AG04450 (cell line): ENCODE measurements around the gene SRSF1. TPM values are rescaled to one million over a fixed set of nuclear protein-coding genes. Genes with fewer than 3 reads are reported as not detected.
A peak's percentile ranks its signal among the peaks of the same experiment; 100 is the strongest.

ENCODE experiments used
- CTCF ChIA-PET: fragments of 300-600, 350-600 bp; formaldehyde crosslinking; extraction: SDS; loops from one replicate; lab custom pipeline; 2022; ENCODE audit warnings: antibody characterized with exemption, inconsistent platforms; lab: Charles Lee
- POLR2A ChIA-PET: fragments of 350-600 bp; formaldehyde crosslinking; extraction: SDS; loops from one replicate; lab custom pipeline; 2021; ENCODE audit warnings: antibody characterized with exemption, inconsistent platforms; lab: Yijun Ruan, JAX
- DNase-seq: peaks from one replicate; pipeline ENCODE4 v3.0.0-alpha.2; 2011; ENCODE audit warnings: low read depth, low spot score
- H3K27ac ChIP-seq: one replicate; pipeline ENCODE4 v1.5.1; 2012; ENCODE audit warnings: low read depth, low read length, control low read depth
- H3K27me3 ChIP-seq: one replicate; pipeline ENCODE4 v1.6.0; 2012; ENCODE audit warnings: low read length; ENCODE audit not compliant: control insufficient read depth, insufficient read depth
- H3K4me3 ChIP-seq: 2 replicates; pipeline ENCODE4 v1.5.1; 2011; ENCODE audit warnings: mild to moderate bottlenecking, low read depth, low read length, control low read depth
- H3K9me3 ChIP-seq: 2 replicates; pipeline ENCODE4 v1.5.1; 2012; ENCODE audit warnings: low read length; ENCODE audit not compliant: control insufficient read depth, insufficient read depth
- polyA plus RNA-seq: library from polyadenylated mRNA; depleted of rRNA; stranded (reverse); fragments of >200 nt; gene quantifications from 2 replicates; pipeline ENCODE4 v1.2.3, GENCODE V29; 2011
- TF ChIP-seq, protein P1 (sequence below): IDR thresholded peaks from 2 replicates; pipeline ENCODE4 v1.5.1; 2011; ENCODE audit warnings: low read depth, low read length, control low read depth, inconsistent platforms

Gene SRSF1
- polyA plus RNA-seq, 1 experiment, result 249 TPM

DNA sequence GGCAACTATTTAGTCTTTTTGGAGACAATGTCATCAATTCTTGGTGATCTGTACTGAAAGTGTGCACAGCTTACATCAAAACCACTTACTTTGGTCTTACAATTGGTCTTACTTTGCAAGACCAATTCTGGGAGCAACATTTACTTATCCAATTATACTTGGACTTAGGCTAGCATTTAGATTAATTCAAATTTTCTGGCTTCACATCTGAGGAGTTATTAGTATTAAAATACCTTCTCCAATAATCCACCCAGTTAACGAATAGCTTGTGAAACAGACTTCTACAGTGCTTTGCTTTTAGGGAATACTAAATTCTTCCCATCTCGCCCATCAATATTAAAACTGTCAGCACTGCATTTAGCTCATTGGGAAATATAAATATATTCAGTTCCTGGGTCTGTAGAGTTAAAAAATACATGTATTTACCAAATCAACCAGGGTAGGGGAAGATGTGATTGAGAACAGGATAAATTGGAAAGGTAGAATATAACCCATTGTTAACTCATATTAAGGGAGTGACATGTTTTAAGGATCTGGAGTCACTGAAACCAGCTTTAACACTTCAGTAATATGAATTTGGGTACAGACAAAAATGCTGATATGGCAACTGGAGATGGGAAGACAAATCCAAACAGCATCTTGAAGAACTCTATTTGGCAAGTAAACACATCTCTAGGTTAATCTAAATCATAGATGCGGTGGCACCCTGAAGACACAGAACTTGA, 9.8 kb downstream of the SRSF1 start:
- DNase-seq, result no peak
- H3K4me3 ChIP-seq, result no peak overlapping the region
- no peak overlapping the region for H3K27ac ChIP-seq
- no peaks in the 10 kb centered on the region for H3K9me3 ChIP-seq
- ChIA-PET POLR2A (interaction anchor here (0.6 to 1.3 kb wide), 5 partner anchors 17 to 139 kb away, joined by 3 to 7 read pairs (median 4); no protein-coding TSS in a partner anchor), CTCF (interaction anchor here (0.5 to 11.1 kb wide), 13 partner anchors 15 to 214 kb away, joined by 3 to 661 read pairs (median 5); partner anchors contain the start of gene MRPS23)
- TF ChIP-seq, protein P1, sequence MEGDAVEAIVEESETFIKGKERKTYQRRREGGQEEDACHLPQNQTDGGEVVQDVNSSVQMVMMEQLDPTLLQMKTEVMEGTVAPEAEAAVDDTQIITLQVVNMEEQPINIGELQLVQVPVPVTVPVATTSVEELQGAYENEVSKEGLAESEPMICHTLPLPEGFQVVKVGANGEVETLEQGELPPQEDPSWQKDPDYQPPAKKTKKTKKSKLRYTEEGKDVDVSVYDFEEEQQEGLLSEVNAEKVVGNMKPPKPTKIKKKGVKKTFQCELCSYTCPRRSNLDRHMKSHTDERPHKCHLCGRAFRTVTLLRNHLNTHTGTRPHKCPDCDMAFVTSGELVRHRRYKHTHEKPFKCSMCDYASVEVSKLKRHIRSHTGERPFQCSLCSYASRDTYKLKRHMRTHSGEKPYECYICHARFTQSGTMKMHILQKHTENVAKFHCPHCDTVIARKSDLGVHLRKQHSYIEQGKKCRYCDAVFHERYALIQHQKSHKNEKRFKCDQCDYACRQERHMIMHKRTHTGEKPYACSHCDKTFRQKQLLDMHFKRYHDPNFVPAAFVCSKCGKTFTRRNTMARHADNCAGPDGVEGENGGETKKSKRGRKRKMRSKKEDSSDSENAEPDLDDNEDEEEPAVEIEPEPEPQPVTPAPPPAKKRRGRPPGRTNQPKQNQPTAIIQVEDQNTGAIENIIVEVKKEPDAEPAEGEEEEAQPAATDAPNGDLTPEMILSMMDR, result no peak
- no peaks in the 10 kb centered on the region for H3K27me3 ChIP-seq

GRCh38 chr17:57995076-57995956, 11.7 kb downstream of the SRSF1 start:
- Histone ChIP-seq H3K4me3 (no peak overlapping the region), H3K9me3 (no peaks in the 10 kb centered on the region), H3K27me3 (no peaks in the 10 kb centered on the region), H3K27ac (no peak overlapping the region)
- TF ChIP-seq, protein P1, result peak; percentile 73
- ChIA-PET POLR2A (interaction anchor here (1.1 kb wide), 1 partner anchor 135 kb away, joined by 5 read pairs; no protein-coding TSS in a partner anchor), CTCF (interaction anchor here (0.5 to 11.1 kb wide), 17 partner anchors 9 to 323 kb away, joined by 3 to 661 read pairs (median 5); partner anchors contain the start of gene MRPS23)
- peak; percentile 59 for DNase-seq

DNA sequence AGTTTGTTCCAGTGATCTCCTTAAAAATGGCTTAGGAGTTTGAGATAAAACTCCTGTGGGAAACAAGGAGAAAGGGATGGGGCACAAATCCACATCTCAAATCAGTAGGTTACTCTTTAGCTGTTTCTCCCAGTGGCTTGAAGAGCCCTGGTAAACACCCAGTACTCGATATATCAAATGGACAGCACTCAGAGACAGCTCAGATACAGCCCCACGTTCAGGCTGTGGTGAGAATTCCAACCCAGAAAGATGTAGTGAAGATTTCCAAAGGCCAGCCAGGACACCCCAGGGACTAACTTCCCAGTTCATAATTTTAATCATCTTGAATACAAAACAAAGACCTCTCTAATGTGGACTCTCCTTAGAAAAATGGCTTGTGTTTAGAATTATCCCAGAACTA, 12.6 kb downstream of the SRSF1 start:
- TF ChIP-seq, protein P1, result no peak
- Histone ChIP-seq H3K4me3 (no peak overlapping the region), H3K27ac (no peak overlapping the region), H3K27me3 (no peaks in the 10 kb centered on the region), H3K9me3 (no peaks in the 10 kb centered on the region)
- POLR2A ChIA-PET, result interaction anchor here (1.1 kb wide), 1 partner anchor 134 kb away, joined by 5 read pairs; no protein-coding TSS in a partner anchor
- DNase-seq, result no peak
- CTCF ChIA-PET, result interaction anchor here (0.8 to 11.1 kb wide), 11 partner anchors 9 to 323 kb away, joined by 3 to 661 read pairs (median 5); partner anchors contain the start of genes MRPS23 and SRSF1

GRCh38 chr17:57993471-57994365, 13.3 kb downstream of the SRSF1 start:
- DNase-seq, result no peak
- Histone ChIP-seq H3K9me3 (no peaks in the 10 kb centered on the region), H3K4me3 (no peak overlapping the region), H3K27ac (no peak overlapping the region), H3K27me3 (no peaks in the 10 kb centered on the region)
- POLR2A ChIA-PET, result interaction anchor here (0.7 to 1.1 kb wide), 6 partner anchors 89 to 135 kb away, joined by 3 to 6 read pairs (median 4); partner anchors contain the start of gene DYNLL2
- TF ChIP-seq, protein P1, result no peak
- CTCF ChIA-PET, result interaction anchor here (0.9 to 11.1 kb wide), 7 partner anchors 8 to 138 kb away, joined by 3 to 661 read pairs (median 10); partner anchors contain the start of genes MRPS23 and SRSF1
